Measurements from ENCODE around the gene NEK7. TPM values are rescaled to one million over a fixed set of nuclear protein-coding genes. Genes with fewer than 3 reads are reported as not detected.

Gene NEK7
- total RNA-seq, 1 donor from 2014 or later = 34.7 TPM

GRCh38 chr1:198153804-198154203, 3.0 kb upstream of the NEK7 start:
- no peaks in the 10 kb centered on the region for H3K36me3 Mint-ChIP-seq
- H3K4me2 ChIP-seq = no peak overlapping the region
- H3F3A ChIP-seq (ENCODE audit: low read depth) = peaks cover 20% of the 10 kb centered on the region
- no peak overlapping the region for H3K27ac Mint-ChIP-seq
- H3K4me3 ChIP-seq = no peak overlapping the region
- H3K79me2 ChIP-seq (ENCODE audit: low read depth) = peaks cover 11% of the 10 kb centered on the region
- H3K27ac ChIP-seq = no peak overlapping the region
- no peak for TF ChIP-seq EZH2phosphoT487 (IDR thresholded peaks at IDR 0.05)
- no peak for TF ChIP-seq CTCF (IDR thresholded peaks at IDR 0.05)
- no peak for TF ChIP-seq EZH2 (IDR thresholded peaks at IDR 0.05)
- H2AFZ ChIP-seq (replicated peaks) = no peak overlapping the region
- H3K4me1 ChIP-seq = peaks cover 6% of the 10 kb centered on the region
- peaks cover 14% of the 10 kb centered on the region for H3K4me1 Mint-ChIP-seq
- H3K9ac ChIP-seq = no peak overlapping the region
- H4K20me1 ChIP-seq (ENCODE audit: low read depth) = no peaks in the 10 kb centered on the region
- peaks cover 5% of the 10 kb centered on the region for H3K27me3 Mint-ChIP-seq (ENCODE audit: insufficient read depth, low read depth)
- DNase-seq (ENCODE audit: low spot score) = no peak
- no peaks in the 10 kb centered on the region for H3K9me3 Mint-ChIP-seq
- H3K4me3 Mint-ChIP-seq = no peak overlapping the region
- no peaks in the 10 kb centered on the region for H3K36me3 ChIP-seq
- no peaks in the 10 kb centered on the region for H3K9me3 ChIP-seq (ENCODE audit: low read depth)
- no peaks in the 10 kb centered on the region for H3K27me3 ChIP-seq

GRCh38 chr1:198155253-198155652, 1.5 kb upstream of the NEK7 start:
- H2AFZ ChIP-seq (replicated peaks) = no peak overlapping the region
- H3K4me3 ChIP-seq = no peak overlapping the region
- H4K20me1 ChIP-seq (ENCODE audit: low read depth) = no peaks in the 10 kb centered on the region
- peaks cover 7% of the 10 kb centered on the region for H3K27me3 Mint-ChIP-seq (ENCODE audit: insufficient read depth, low read depth)
- no peaks in the 10 kb centered on the region for H3K36me3 ChIP-seq
- H3K4me1 Mint-ChIP-seq = peaks cover 17% of the 10 kb centered on the region
- H3F3A ChIP-seq (ENCODE audit: low read depth) = peaks cover 25% of the 10 kb centered on the region
- no peaks in the 10 kb centered on the region for H3K9me3 ChIP-seq (ENCODE audit: low read depth)
- H3K27me3 ChIP-seq = no peaks in the 10 kb centered on the region
- H3K27ac ChIP-seq = no peak overlapping the region
- DNase-seq (ENCODE audit: low spot score) = no peak
- no peak overlapping the region for H3K4me2 ChIP-seq
- H3K4me1 ChIP-seq = peaks cover 18% of the 10 kb centered on the region
- H3K9ac ChIP-seq = no peak overlapping the region
- no peak overlapping the region for H3K27ac Mint-ChIP-seq
- H3K36me3 Mint-ChIP-seq = no peaks in the 10 kb centered on the region
- TF ChIP-seq EZH2 (IDR thresholded peaks at IDR 0.05) (no peak), CTCF (IDR thresholded peaks at IDR 0.05) (no peak), EZH2phosphoT487 (IDR thresholded peaks at IDR 0.05) (no peak)
- H3K79me2 ChIP-seq (ENCODE audit: low read depth) = peaks cover 22% of the 10 kb centered on the region
- no peaks in the 10 kb centered on the region for H3K9me3 Mint-ChIP-seq
- peak overlapping the region; percentile 50 for H3K4me3 Mint-ChIP-seq

- H3K4me2 ChIP-seq = peak overlapping the region; percentile 93
- H3K79me2 ChIP-seq (ENCODE audit: low read depth) = peaks cover 31% of the 10 kb centered on the region
- Mint-ChIP-seq H3K27ac (peak overlapping the region; percentile 80), H3K4me3 (peak overlapping the region; percentile 92), H3K4me1 (peaks cover 23% of the 10 kb centered on the region), H3K36me3 (no peaks in the 10 kb centered on the region), H3K9me3 (no peaks in the 10 kb centered on the region), H3K27me3 (ENCODE audit: insufficient read depth, low read depth) (peaks cover 7% of the 10 kb centered on the region)
- peak; percentile 73 for DNase-seq (ENCODE audit: low spot score)
- no peak for TF ChIP-seq EZH2 (IDR thresholded peaks at IDR 0.05)
- no peak for TF ChIP-seq EZH2phosphoT487 (IDR thresholded peaks at IDR 0.05)
- TF ChIP-seq CTCF (IDR thresholded peaks at IDR 0.05) = peak; percentile 80
- no peaks in the 10 kb centered on the region for H3K27me3 ChIP-seq
- no peaks in the 10 kb centered on the region for H3K9me3 ChIP-seq (ENCODE audit: low read depth)
- no peaks in the 10 kb centered on the region for H3K36me3 ChIP-seq
- peak overlapping the region; percentile 95 for H3K4me3 ChIP-seq
- peak overlapping the region; percentile 95 for H2AFZ ChIP-seq (replicated peaks)
- H4K20me1 ChIP-seq (ENCODE audit: low read depth) = no peaks in the 10 kb centered on the region
- H3K27ac ChIP-seq = peak overlapping the region; percentile 79
- peaks cover 25% of the 10 kb centered on the region for H3F3A ChIP-seq (ENCODE audit: low read depth)
- peaks cover 19% of the 10 kb centered on the region for H3K4me1 ChIP-seq
- H3K9ac ChIP-seq = no peak overlapping the region
Observed at GRCh38 chr1:198156111-198156744, 570 bp upstream of the NEK7 start.
